ENCODE data around the gene CNOT2.

DNA sequence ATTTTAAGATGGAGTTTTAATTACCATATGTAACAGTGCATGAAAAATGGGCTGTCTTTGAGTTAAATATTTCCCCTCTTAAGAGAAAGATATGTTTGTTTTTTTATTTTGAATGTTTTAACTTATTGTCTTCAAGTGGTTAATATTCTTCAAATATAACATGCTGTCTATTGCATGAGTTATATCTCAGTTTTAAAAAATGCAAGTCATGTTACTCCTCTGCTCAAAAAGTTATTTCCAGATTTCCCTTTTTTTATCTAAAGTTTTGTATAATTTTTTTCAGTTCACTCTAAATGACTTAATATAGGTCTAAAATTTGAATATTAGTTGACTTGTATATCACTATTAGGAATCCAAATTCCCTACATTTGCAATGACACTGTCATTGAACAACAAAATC, 117.0 kb downstream of the CNOT2 start:
- TF ChIP-seq POLR2AphosphoS5 (IDR thresholded peaks at IDR 0.05), result no peak
- no peak for TF ChIP-seq POLR2A (IDR thresholded peaks at IDR 0.05)
- TF ChIP-seq, protein P1, sequence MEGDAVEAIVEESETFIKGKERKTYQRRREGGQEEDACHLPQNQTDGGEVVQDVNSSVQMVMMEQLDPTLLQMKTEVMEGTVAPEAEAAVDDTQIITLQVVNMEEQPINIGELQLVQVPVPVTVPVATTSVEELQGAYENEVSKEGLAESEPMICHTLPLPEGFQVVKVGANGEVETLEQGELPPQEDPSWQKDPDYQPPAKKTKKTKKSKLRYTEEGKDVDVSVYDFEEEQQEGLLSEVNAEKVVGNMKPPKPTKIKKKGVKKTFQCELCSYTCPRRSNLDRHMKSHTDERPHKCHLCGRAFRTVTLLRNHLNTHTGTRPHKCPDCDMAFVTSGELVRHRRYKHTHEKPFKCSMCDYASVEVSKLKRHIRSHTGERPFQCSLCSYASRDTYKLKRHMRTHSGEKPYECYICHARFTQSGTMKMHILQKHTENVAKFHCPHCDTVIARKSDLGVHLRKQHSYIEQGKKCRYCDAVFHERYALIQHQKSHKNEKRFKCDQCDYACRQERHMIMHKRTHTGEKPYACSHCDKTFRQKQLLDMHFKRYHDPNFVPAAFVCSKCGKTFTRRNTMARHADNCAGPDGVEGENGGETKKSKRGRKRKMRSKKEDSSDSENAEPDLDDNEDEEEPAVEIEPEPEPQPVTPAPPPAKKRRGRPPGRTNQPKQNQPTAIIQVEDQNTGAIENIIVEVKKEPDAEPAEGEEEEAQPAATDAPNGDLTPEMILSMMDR (IDR thresholded peaks at IDR 0.05), result no peak
- no peak for TF ChIP-seq EP300 (IDR thresholded peaks at IDR 0.05)

All from upper lobe of left lung (tissue), 4 donors.